GM10847 (cell line): ENCODE results near the gene ARID3B.

ENCODE experiments used
- POLR2A ChIP-seq: IDR thresholded peaks from 2 replicates; pipeline ENCODE4 v1.6.1; 2011; ENCODE audit not compliant: insufficient read length; ENCODE audit errors: extremely low read depth

Gene ARID3B

DNA sequence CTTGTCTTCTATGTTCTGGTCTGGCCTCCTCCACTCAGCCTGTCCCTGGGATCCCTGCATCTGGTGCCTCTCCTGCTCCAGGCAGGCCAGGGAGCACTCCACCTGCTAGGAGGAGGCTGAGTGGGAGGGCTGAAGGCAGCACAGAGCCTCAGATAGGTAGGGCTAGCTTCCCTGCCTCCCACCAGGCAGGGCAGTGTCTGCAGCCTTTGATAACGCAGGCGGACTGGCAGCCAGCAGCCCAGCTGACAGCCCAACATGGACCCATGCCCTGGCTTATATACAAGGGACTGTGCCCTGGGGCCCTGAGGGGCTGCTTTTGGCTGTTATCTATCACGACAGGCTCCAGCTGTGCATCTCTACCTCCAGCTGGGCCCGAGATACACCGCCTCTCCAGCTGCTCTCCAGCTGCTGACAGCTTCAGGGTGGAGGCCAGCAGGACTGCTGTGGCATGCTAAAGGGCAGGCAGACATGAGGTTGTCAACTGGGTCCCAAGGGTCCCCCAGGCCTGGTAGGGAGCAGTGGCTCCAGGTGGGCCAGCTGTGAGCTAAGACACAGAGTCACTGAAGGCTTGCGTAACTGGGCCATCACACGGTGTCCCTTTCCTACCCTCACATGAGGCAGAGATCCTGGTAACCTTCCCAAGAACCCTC is 69.4 kb downstream of the ARID3B start:
- no peak for TF ChIP-seq POLR2A

DNA sequence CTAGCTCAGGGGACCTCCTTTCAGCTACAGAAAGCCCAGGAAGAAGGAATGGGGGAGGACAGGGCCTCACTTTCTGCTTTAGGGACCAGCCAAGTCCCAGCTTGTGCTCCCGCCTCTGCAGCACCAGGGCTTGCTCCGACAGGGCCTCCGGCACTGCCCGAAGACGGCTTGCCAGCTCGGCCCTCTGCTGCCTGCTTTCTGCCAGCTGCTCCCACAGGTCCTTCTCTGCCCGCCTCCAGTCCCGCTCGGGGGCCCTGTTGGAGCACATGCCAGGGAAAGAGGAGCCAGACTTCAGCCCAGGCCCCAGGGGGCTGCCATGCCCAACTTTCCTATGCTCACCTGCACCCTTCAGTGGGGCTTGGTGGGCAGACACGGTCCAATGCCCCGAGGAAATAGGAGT is 70.3 kb downstream of the ARID3B start:
- TF ChIP-seq POLR2A, result no peak

DNA sequence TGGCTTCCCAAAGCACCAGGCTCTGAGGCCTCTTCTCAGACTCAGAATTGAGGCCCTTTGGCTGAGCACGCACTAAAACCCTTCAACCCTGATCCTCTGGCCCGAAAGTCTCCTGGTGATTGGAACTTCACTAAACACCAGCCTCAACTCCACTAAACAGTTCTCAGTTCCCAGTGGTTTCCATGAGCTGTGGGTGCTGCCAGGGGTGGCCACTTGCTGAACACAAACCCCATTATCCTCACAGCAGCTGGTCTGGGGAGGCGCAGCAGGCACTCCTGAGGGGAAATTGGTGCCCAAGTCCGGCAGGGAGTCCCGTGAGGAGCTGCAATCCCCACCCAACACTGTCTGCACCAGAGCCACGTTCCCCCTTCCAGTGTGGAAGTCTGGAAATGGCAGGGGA is 70.8 kb downstream of the ARID3B start:
- TF ChIP-seq POLR2A, result no peak

DNA sequence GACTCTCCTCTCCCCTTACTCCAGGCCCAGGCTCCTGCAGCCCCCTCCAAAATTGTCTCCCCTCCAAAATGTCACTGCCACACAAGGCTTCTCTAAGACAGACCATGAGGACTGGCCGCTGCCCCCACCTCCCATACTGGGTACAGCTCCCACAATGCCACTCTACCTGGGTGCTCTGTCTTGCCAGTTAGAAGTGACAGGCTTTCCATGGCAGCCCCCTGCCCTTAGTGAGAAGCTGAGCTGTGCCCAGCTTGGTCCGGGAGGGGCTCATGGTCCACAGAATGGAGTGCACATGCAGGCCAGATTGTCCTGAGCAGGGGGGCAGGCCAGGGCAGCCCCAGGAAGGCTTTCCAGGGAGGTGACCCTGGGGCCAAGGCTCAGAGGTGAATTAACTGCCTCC is 71.7 kb downstream of the ARID3B start:
- no peak for TF ChIP-seq POLR2A

DNA sequence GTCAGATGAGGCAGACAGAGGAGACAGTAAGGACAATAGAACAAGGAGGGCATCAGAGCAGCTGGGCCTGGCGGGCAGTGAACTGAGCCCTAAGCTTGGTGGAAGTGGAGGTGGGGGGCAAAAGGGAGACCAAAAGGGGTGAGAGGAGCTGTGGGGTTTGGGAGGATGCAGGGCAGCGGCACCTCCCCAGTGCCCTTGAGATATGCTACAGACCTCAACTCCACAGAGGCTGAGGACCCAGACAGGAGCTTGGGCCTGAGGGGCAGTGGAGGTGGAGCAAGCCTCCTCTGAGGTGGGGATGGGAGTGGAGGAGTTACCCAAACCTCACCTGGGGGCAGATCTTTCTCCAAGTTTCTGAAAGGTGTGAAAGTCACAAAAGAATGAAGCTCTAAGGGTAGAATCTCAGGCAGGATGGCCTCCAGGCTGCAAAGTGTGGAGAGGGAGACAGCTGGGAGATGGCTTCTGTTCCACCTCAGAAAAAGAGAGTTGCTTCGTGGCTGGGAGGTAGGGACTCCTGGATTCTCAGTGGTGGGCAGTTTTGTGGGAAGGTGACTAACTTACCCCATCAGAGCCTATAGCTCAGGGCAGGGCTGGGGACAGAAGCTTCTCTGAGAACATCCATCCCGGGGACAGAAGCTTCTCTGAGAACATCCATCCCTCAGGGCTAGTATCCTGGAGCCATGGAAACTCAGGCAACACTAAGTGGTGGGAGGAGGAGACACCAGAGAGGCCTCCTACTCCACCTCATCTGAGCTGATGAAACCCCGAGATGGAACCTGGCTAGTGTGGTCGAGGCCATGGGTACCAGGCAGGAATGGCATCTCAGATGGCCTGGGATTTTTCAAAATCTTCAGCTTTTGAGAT is 72.3 kb downstream of the ARID3B start:
- no peak for TF ChIP-seq POLR2A

DNA sequence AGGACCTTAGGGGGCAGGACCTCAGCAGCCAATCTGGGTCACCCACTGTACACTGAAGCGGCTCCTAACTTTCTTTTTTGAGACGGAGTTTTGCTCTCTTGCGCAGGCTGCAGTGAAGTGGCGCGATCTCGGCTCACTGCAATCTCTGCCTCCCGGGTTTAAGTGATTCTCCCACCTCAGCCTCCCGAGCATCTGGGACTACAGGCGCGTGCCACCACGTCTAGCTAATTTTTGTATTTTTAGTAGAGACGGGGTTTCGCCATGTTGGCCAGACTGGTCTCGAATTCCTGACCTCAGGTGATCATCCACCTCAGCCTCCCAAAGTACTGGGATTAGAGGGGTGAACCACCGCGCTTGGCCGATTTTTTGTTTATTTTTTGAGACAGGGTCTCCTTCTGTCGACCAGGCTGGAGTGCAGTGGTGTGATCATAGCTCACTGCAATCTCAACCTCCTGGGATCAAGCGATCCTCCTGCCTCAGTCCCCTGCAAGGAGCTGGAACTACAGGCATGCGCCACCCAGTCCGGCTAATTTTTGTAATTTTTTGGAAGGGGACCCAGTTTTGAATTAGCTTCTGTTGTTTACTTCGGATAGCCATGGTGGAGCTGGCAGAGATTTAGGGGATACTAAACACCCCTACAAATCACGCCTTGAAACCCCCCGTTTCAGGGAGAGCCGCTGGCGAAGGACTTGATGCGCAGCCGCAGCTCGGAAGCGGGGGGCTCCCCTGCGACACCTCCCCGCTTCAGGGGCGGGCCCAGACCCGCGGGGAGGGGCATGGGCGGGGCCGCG is 73.1 kb downstream of the ARID3B start:
- no peak for TF ChIP-seq POLR2A

DNA sequence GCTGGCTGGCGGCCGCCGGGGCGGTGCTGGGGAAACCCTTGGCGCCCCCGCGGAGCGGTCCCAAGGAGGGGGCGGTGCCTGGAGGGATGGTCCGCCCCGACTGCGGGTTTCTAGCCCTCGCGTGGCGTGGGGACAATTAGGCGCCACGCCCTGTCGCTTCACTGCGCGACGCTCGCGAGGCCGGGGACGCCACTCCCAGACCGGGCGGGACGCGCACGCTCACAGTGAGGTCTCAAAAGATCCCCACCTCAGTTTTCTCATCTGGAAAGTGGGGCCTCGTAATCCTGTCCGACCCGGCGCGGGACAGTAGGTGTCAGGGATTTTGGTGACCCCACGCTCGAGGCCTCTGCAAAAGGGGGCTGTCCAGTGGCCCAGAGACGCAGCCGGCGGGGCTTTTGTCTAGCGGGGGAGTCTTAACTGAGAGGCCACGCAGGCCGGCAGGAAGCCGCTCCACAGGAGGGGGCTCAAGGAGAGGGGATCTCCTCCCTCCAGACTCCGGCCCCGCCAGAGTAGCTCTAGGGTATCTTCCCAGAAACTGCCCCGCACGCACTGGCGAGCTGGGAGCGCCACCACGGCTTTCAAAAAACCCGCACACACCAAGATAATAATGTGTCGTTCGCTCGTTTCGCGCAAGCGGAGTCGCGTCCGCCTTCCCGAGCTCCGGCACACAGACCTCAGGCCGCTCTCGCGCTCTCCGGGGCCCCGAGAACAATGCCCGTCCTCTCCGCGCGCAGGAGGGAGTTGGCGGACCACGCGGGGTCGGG is 73.9 kb downstream of the ARID3B start:
- no peak for TF ChIP-seq POLR2A

DNA sequence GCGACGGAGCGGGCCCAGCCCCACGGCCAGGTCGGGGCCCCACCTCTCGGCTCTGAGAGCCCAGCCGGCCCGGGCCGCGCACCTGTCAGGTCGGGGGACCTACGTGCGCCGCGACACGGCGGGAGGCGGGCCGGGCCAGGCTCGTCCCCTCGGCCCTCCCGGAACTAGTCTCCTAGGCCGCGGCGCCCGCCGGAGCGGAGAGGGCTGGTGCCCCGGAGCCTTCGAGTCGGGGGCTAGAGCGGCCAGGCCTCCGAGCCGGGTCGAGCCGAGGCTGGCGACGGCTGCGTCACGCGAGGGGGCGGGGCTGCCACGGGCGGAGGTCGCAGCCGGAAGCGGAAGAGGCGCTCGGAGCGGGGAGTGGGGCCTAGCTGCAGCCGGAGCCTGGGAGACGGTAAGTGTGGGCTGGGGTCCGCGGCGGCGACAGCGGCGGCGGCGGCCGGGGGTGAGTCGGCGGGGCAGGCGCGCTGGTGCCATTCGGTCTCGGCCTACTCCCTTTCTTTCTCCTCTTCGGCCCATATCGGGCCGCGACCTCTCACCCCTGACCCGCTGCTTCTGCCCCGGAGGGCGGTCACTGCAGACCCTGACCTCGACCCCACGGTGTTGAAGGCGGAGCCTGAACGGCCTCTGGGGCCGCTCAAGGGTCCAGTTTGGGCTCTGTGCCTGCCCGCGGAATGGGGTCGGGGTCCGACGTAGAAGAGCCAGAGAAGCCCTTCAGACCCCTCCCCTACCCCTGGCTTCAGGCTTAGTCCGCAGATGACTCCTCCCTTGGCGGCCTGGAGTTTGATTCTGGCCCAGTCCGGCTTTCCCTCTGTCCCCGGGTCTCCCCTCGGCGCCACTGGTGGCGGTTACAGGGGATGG is 74.7 kb downstream of the ARID3B start, which contains the start of gene CLK3:
TSS of gene CLK3 (plus strand) at position 329 of the 858 bp plus-strand sequence. CDS start 3,361 bp downstream, outside the sequence.
- peak; percentile 58 for TF ChIP-seq POLR2A

DNA sequence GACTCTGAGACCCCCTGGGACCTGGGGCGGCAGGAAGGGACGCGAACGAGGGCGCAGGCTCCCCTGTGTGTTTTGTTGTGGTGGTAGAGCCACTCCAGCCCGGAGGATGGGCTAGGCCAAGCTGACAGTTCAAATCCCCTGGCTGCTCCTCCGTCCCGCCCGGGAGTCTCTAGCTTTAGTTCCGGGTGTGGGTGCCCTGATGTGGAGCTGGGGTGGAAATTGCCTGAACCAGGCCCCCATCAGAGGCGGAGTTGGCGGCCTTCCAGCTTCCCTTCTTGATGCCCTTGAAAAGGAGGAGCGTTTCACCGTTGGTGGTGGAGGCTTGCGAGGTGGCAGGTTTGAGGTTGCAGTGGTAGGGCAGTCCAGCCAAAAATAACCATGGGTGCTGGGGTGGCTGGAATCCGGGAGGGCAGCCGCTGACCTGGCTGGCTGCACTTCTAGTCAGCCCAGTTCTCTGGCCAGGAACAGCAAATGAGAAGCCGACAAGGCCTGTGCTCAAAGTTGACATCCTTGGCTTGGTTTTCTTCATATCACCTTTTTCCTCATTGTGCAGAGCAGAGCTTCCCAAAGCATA is 75.4 kb downstream of the ARID3B start:
- no peak for TF ChIP-seq POLR2A

DNA sequence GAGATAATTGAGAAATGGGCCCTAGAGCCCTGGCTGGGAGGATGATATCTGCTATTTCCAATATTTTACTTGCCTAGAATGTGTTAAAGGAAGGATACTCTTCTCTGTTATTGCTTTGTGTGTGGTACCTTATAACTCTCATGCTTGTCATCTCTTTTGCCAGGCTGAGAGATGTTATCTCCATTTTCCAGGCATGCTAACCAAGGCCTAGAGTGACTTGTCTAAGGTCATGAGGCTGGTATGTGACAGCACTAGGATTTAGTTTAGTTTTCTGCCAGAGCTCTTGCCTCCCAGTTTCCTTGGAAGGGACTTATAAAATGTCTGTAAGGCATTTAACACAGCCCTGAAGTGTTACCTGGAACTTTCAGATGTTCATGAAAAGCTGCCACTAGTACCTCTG is 76.0 kb downstream of the ARID3B start:
- TF ChIP-seq POLR2A, result no peak

DNA sequence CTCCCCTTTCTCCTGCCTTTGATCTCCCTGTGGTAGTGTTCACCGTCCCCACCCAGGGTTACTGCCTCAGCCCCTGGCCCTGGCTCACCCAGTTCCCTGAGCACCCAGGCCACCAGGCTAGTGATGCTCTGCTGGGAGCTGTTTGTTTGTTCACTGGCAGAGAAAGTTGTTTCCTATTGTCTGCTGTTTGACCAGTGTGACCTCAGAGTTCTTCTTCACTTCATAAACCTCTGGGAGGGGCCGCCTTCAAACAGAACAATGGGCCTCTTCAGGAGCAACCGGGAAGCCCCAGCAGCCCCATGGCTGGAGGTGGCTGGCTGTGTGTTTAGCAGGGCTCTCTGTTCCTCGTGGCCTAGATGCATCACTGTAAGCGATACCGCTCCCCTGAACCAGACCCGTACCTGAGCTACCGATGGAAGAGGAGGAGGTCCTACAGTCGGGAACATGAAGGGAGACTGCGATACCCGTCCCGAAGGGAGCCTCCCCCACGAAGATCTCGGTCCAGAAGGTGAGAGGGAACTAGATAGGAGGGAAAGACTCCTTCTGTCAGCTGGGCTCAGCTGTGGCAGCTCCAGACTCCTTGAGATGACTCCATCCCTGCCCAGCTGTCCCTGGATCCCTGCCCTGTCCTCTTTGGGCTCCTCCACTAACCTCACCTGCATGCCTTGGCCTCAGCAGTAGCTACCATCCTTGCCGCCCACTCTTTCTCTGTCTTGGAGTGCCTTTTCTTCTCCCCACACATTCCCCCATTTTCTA is 78.0 kb downstream of the ARID3B start:
- TF ChIP-seq POLR2A, result no peak

DNA sequence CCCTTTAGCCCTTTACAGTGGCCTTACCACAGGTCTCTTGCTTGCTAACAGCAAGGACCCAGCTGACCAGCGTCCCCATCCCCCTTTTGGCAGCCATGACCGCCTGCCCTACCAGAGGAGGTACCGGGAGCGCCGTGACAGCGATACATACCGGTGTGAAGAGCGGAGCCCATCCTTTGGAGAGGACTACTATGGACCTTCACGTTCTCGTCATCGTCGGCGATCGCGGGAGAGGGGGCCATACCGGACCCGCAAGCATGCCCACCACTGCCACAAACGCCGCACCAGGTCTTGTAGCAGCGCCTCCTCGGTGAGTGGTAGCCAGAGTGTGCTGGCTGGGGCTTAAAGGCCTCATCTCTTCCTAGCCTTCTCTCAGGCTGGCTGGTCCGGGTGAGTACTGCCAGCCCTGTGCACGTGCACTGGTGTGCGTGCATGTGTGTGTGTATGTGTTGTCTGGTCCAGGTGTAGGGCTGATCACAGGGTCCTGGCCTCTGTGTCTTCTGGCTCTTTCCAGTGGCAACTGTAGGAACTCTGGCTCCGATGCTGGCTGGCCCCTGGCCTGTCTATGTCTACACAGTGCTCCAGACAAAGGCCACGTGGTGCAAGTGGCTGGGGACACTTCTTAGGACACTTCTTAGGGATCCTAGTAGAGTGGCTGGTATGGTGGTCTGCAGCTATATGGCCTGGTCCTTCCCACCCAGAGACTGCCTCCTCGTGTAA is 79.1 kb downstream of the ARID3B start:
- no peak for TF ChIP-seq POLR2A

DNA sequence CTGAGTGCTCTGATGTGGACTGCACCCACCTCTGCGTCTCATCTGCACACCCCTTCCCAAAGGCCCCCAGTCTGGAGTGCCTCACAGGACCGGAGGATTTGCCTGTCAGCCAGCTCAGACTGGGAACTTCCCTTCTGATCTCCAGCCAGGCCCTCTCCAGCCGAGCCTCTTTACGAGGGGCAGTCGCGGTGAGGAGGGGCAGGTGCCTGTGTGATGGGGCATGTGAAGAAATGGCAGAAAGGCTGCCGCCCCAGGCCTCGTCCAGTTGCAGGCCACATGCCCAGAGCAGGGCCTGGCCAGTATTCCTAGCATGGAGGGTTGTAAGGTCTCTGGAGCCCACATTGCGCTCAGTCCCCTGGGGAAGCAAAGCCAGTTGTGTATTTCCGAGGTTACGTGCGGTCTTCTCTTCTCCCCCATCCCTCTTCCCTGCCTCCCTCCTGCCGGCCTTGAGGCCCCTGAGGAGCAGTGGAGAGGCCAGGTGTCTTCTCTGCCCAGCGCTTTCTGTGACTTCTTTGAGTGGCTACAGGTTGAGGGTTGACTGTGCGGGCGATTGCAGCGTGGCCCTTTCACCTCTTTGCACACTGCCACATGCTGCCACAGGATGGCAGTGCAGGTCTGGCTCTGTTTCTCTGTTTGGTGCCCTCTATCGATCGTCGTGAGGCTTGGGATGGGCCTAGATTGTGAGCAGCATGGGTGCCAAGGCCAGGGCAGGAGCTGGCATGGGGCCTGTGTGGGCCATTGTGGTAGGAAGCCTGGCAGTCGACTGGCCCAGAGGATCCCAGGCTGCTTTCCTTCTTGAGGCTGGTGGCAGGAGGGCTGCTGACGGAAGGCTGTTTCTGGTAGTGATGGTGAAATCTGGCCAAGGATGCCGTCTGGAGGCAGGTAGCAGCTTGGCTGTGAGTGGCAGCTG is 79.9 kb downstream of the ARID3B start:
- TF ChIP-seq POLR2A, result no peak
